K562 (cell line): ENCODE data around the gene MGAT4B. TPM values are rescaled to one million over a fixed set of nuclear protein-coding genes. Genes with fewer than 3 reads are reported as not detected.

ENCODE experiments used
- ETV6 ChIP-seq, 3 experiments: fragments of 150-350 bp in 1 of 3; sonication (generic) in 1 of 3; formaldehyde crosslinking in 1 of 3; IDR thresholded peaks; 2 replicates each; pipeline versions ENCODE4 v1.6.1 to v1.8.0; 2014 to 2022; ENCODE audit warnings: borderline replicate concordance in 2 of 3, low read depth in 2 of 3, antibody characterized with exemption in 1 of 3, low read length in 1 of 3, mild to moderate bottlenecking in 1 of 3, missing genetic modification reagents in 1 of 3
- FOS ChIP-seq: IDR thresholded peaks from 3 replicates; pipeline ENCODE4 v1.6.1; 2011; ENCODE audit not compliant: insufficient read length; ENCODE audit errors: extremely low read depth
- HMGN3 ChIP-seq: IDR thresholded peaks from 2 replicates; pipeline ENCODE4 v1.6.1; 2011; ENCODE audit warnings: borderline replicate concordance, low read depth, mild to moderate bottlenecking, mixed read lengths, low read length; ENCODE audit not compliant: insufficient read length; ENCODE audit errors: extremely low read depth
- MAZ ChIP-seq, 2 experiments: fragments of 450-650 bp in 1 of 2; sonication (generic) in 1 of 2; formaldehyde crosslinking; IDR thresholded peaks in 1 of 2; conservative IDR thresholded peaks in 1 of 2; 2 replicates each; pipeline versions ENCODE4 v1.4.0 to v1.5.0; 2020; ENCODE audit warnings: mild to moderate bottlenecking in 1 of 2, missing genetic modification reagents in 1 of 2
- MNT ChIP-seq, 2 experiments: fragments of 450-650 bp; conservative IDR thresholded peaks; 2 replicates each; pipeline ENCODE4 v1.6.1; 2017; ENCODE audit warnings: mild to moderate bottlenecking in 2 of 2, moderate library complexity in 2 of 2
- NR1H2 ChIP-seq: sonication (generic); formaldehyde crosslinking; IDR thresholded peaks from 2 replicates; pipeline ENCODE4 v1.4.0; 2020; ENCODE audit warnings: mild to moderate bottlenecking, missing genetic modification reagents
- PTRF ChIP-seq: fragments of 450-650 bp; IDR thresholded peaks from 2 replicates; pipeline ENCODE4 v1.6.1; 2016; ENCODE audit warnings: mild to moderate bottlenecking, missing genetic modification characterization, missing compliant biosample characterization
- RAD51 ChIP-seq: fragments of 450-650 bp; IDR thresholded peaks from 2 replicates; pipeline ENCODE4 v1.7.1; 2016; ENCODE audit warnings: low read depth, mild to moderate bottlenecking, borderline replicate concordance
- SMAD4 ChIP-seq: fragments of 250-450 bp; sonication (Bioruptor Pico); conservative IDR thresholded peaks from 2 replicates; pipeline ENCODE4 v1.8.0; 2021; ENCODE audit warnings: inconsistent platforms, mild to moderate bottlenecking, moderate library complexity
- SPI1 ChIP-seq: IDR thresholded peaks from 2 replicates; pipeline ENCODE4 v1.6.1; 2011; ENCODE audit warnings: low read depth, low read length, control low read depth, borderline replicate concordance
- TAF1 ChIP-seq: IDR thresholded peaks from 2 replicates; pipeline ENCODE4 v1.6.1; 2011; ENCODE audit warnings: mild to moderate bottlenecking, low read length, moderate library complexity; ENCODE audit not compliant: insufficient read depth, control insufficient read depth, severe bottlenecking; ENCODE audit errors: extremely low read depth
- TCF7L2 ChIP-seq: fragments of 150-350 bp; IDR thresholded peaks from 2 replicates; pipeline ENCODE4 v1.6.1; 2016; ENCODE audit warnings: low read depth, mild to moderate bottlenecking, low read length, moderate library complexity
- TCFL5 ChIP-seq: fragments of 250-450 bp; sonication (Bioruptor Pico); conservative IDR thresholded peaks from 2 replicates; pipeline ENCODE4 v1.6.1; 2021; ENCODE audit warnings: mild to moderate bottlenecking, moderate library complexity, matching md5 sums
- ZNF212 ChIP-seq: fragments of 450-650 bp; formaldehyde crosslinking; IDR thresholded peaks from 2 replicates; pipeline ENCODE4 v1.4.0; 2020; ENCODE audit warnings: mild to moderate bottlenecking
- polyA plus RNA-seq, 8 experiments: library from polyadenylated mRNA; depleted of rRNA in 4 of 8; stranded (reverse) in 5 of 8; unstranded in 3 of 8; fragments of >200 nt; fragmentation: Nextera tagmentation in 2 of 8; fragmentation: Illumina TruSeq in 1 of 8; extraction: Ambion mirVana in 2 of 8; extraction: Trizol in 1 of 8; gene quantifications; 2 replicates each; pipeline versions ENCODE4 v1.2.1 to v1.2.3, GENCODE V29; 2011 to 2014; ENCODE audit warnings: inconsistent platforms in 1 of 8, missing spikeins in 1 of 8
- total RNA-seq, 7 experiments: library from RNA; depleted of rRNA in 6 of 7; stranded (reverse); fragments of >200 nt in 6 of 7; fragmentation: Illumina TruSeq in 2 of 7; extraction: Trizol in 2 of 7; gene quantifications; 2 replicates each; pipeline versions ENCODE4 v1.2.1 to v1.2.3, GENCODE V29; 2011 to 2021; ENCODE audit warnings: low replicate concordance in 1 of 7
- TF ChIP-seq, protein P1 (sequence below), 2 experiments: fragments of 200-800 bp in 1 of 2; sonication (Bioruptor generic) in 1 of 2; sonication (generic) in 1 of 2; formaldehyde crosslinking in 1 of 2; IDR thresholded peaks in 1 of 2; conservative IDR thresholded peaks in 1 of 2; 2 replicates each; pipeline versions ENCODE4 v1.5.0 to v1.6.1; 2016 to 2020; ENCODE audit warnings: missing compliant biosample characterization in 1 of 2, missing genetic modification characterization in 1 of 2, missing genetic modification reagents in 1 of 2
- TF ChIP-seq, protein P2 (sequence below): IDR thresholded peaks from 2 replicates; pipeline ENCODE4 v1.6.1; 2012; ENCODE audit warnings: low read depth, low read length, improper control_type of control experiment, borderline replicate concordance
- TF ChIP-seq, protein P3 (sequence below): sonication (generic); formaldehyde crosslinking; IDR thresholded peaks from 2 replicates; pipeline ENCODE4 v1.8.1; 2023; ENCODE audit warnings: mild to moderate bottlenecking, missing genetic modification reagents

The MGAT4B gene
- total and polyA plus RNA-seq, 9 of the 15 experiments (the other 6 are each of a cell fraction or from before 2014, with no cell fraction given), result 0.34 to 133 (median 75.4) TPM

DNA sequence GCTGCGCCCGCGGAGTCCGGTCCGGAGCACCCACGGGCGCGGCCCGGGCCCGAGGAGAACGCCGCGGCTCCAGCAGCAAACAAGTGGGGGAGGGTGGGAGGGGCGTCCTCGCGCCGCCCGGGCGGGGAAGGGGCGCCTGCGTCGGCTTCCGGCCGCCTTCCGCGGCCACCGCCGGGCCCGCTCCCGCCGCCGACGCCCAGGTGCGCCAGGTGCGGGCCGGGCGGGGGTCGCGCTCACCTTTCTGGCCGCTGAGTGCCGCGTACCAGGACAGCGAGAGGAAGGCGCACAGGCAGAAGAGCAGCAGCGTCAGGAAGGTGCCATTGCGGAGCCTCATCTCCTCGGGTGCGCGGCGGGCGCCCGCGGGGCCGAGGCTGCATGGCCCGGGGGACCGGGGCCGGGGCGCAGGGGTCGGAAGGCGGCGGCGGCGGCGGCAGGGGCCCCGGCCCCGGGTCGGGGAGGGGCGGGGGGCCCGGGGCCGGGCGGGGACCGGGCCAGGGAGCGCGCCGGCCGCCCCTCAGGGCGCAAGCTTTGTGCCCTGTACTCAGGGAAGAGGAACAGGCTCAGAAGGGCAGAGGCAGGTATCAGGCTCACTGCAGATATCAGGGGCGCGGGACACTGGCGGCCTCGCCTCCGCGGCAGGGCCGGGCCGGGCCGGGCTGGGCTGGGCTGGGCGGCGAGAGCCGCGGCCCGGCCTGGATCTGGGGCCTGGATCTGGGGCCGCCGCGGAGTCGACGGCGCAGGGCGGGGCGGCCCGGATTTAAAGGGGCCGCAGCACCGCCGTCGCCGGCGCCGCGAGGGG, at the start of gene MGAT4B (continued):
- TF ChIP-seq, protein P1, sequence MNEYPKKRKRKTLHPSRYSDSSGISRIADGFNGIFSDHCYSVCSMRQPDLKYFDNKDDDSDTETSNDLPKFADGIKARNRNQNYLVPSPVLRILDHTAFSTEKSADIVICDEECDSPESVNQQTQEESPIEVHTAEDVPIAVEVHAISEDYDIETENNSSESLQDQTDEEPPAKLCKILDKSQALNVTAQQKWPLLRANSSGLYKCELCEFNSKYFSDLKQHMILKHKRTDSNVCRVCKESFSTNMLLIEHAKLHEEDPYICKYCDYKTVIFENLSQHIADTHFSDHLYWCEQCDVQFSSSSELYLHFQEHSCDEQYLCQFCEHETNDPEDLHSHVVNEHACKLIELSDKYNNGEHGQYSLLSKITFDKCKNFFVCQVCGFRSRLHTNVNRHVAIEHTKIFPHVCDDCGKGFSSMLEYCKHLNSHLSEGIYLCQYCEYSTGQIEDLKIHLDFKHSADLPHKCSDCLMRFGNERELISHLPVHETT (CRISPR knock-in tag; conservative IDR thresholded peaks at IDR 0.05 in 1 of 2, IDR thresholded peaks at IDR 0.05 in 1 of 2), result peak in 1 of 2 experiments; percentile 67; a peak in 1 of 4 replicates
- TF ChIP-seq TCF7L2, result no peak
- TF ChIP-seq TAF1, result peak; percentile 93
- TF ChIP-seq, protein P2, sequence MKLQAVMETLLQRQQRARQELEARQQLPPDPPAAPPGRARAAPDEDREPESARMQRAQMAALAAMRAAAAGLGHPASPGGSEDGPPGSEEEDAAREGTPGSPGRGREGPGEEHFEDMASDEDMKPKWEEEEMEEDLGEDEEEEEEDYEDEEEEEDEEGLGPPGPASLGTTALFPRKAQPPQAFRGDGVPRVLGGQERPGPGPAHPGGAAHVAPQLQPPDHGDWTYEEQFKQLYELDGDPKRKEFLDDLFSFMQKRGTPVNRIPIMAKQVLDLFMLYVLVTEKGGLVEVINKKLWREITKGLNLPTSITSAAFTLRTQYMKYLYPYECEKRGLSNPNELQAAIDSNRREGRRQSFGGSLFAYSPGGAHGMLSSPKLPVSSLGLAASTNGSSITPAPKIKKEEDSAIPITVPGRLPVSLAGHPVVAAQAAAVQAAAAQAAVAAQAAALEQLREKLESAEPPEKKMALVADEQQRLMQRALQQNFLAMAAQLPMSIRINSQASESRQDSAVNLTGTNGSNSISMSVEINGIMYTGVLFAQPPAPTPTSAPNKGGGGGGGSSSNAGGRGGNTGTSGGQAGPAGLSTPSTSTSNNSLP, result no peak
- TF ChIP-seq SMAD4 (CRISPR knock-in tag), result peak; percentile 64
- TF ChIP-seq PTRF, result no peak
- no peak for TF ChIP-seq ZNF212 (CRISPR knock-in tag)
- TF ChIP-seq MAZ (CRISPR knock-in tag; conservative IDR thresholded peaks at IDR 0.05 in 1 of 2, IDR thresholded peaks at IDR 0.05 in 1 of 2), result peak in 1 of 2 experiments; percentile 90; a peak in 2 of 4 replicates
- TF ChIP-seq HMGN3, result peak; percentile 88
- no peak for TF ChIP-seq TCFL5 (CRISPR knock-in tag)
- no peak for TF ChIP-seq ETV6 (IDR thresholded peaks at IDR 0.05; ENCODE audit: borderline replicate concordance in 1 of 2, low read depth in 2 of 2, low read length in 1 of 2)
- TF ChIP-seq ETV6 (CRISPR knock-in tag; IDR thresholded peaks at IDR 0.05; ENCODE audit: borderline replicate concordance), result no peak
- TF ChIP-seq FOS, result no peak
- peak; percentile 38; the same call in 1 of the 2 replicates for TF ChIP-seq SPI1
- TF ChIP-seq RAD51, result no peak
- TF ChIP-seq MNT (conservative IDR thresholded peaks at IDR 0.05), result 0 out of 4 replicates have a peak, but pooled peaks of 1 of the 2 experiments have one; percentile 2
- no peak for TF ChIP-seq NR1H2 (CRISPR knock-in tag)
- TF ChIP-seq, protein P3, sequence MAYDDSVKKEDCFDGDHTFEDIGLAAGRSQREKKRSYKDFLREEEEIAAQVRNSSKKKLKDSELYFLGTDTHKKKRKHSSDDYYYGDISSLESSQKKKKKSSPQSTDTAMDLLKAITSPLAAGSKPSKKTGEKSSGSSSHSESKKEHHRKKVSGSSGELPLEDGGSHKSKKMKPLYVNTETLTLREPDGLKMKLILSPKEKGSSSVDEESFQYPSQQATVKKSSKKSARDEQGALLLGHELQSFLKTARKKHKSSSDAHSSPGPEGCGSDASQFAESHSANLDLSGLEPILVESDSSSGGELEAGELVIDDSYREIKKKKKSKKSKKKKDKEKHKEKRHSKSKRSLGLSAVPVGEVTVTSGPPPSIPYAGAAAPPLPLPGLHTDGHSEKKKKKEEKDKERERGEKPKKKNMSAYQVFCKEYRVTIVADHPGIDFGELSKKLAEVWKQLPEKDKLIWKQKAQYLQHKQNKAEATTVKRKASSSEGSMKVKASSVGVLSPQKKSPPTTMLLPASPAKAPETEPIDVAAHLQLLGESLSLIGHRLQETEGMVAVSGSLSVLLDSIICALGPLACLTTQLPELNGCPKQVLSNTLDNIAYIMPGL (CRISPR knock-in tag), result 0 out of 2 replicates have a peak, but pooled peaks have one; percentile 63
